ENCODE measurements around the gene FYN. TPM values are rescaled to one million over a fixed set of nuclear protein-coding genes. Genes with fewer than 3 reads are reported as not detected.

FYN gene
- total RNA-seq, 4 donors from 2014 or later, result 108 to 281 (median 186) TPM

DNA sequence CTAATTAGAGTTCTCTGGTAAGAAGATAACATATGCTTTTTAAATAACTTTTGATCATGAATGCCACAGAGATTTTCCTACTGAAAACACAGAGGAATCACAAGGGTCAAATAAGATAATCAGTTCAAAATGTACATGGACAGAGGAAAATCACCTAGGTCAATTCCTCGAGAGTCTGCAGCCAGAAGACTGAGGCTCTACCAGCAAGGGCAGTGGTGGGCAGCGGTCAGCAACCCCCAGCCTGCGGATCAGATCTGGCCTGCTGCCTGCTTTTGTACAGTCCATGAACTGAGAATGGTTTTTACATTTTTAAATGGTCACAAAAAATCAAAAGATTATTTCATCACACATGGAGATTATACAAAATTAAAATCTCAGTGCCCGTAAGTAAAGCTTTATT lies 79.0 kb downstream of the FYN start:
- TF ChIP-seq, protein P1, sequence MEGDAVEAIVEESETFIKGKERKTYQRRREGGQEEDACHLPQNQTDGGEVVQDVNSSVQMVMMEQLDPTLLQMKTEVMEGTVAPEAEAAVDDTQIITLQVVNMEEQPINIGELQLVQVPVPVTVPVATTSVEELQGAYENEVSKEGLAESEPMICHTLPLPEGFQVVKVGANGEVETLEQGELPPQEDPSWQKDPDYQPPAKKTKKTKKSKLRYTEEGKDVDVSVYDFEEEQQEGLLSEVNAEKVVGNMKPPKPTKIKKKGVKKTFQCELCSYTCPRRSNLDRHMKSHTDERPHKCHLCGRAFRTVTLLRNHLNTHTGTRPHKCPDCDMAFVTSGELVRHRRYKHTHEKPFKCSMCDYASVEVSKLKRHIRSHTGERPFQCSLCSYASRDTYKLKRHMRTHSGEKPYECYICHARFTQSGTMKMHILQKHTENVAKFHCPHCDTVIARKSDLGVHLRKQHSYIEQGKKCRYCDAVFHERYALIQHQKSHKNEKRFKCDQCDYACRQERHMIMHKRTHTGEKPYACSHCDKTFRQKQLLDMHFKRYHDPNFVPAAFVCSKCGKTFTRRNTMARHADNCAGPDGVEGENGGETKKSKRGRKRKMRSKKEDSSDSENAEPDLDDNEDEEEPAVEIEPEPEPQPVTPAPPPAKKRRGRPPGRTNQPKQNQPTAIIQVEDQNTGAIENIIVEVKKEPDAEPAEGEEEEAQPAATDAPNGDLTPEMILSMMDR (IDR thresholded peaks at IDR 0.05), result no peak
- no peak for ATAC-seq (ENCODE audit: low FRiP score)
- DNase-seq (ENCODE audit: low spot score), result no peak

DNA sequence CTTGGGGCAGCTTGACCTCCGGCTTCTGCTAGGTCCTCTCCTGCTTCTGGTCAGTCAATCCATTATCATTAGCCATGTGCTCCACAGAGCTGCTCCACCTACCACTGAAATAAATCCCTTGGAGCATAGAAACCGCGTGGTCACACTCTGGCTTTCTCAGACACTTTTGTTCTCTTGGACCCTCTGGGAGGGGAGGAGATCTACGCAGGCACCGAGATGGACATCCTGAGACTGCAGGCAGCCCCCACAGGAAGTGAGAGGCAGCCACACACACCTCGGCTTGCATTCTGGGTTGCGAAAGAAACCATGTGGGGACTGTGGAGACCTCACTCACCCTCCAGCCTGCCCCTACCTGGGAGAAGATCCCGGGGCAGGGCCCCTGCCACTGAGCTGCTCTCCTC lies 79.5 kb downstream of the FYN start:
- no peak for DNase-seq (ENCODE audit: low spot score)
- ATAC-seq (ENCODE audit: low FRiP score), result no peak
- TF ChIP-seq, protein P1 (IDR thresholded peaks at IDR 0.05), result no peak

- TF ChIP-seq, protein P1 (IDR thresholded peaks at IDR 0.05), result no peak
- DNase-seq (ENCODE audit: low spot score) (no peak), ATAC-seq (ENCODE audit: low FRiP score) (no peak)
These were observed 80.1 kb downstream of the FYN start for GRCh38 chr6:111792914-111793700.

GRCh38 chr6:111792241-111792640 lies 81.0 kb downstream of the FYN start:
- DNase-seq (ENCODE audit: low spot score) (no peak), ATAC-seq (ENCODE audit: low FRiP score) (no peak)
- TF ChIP-seq, protein P1 (IDR thresholded peaks at IDR 0.05), result no peak

DNA sequence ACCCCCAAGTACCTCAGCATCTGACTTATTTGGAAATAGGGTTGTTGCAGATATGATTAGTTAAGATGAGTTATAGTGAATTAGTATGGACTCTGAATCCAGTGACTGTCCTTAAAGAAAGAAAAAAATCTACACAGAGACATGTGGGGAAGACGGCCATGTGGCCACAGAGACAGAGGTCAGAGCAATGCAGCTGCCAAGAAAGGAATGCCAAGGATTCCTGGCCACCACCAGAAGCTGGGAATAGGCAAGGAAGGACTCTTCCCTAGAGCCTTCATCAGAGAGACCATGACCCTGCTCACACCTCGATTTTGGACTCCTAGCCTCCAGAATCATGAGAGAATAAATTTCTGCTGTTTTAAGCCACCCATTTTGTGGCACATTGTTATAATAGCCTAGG lies 81.8 kb downstream of the FYN start:
- ATAC-seq (ENCODE audit: low FRiP score) (no peak), DNase-seq (ENCODE audit: low spot score) (no peak)
- TF ChIP-seq, protein P1 (IDR thresholded peaks at IDR 0.05), result no peak

DNA sequence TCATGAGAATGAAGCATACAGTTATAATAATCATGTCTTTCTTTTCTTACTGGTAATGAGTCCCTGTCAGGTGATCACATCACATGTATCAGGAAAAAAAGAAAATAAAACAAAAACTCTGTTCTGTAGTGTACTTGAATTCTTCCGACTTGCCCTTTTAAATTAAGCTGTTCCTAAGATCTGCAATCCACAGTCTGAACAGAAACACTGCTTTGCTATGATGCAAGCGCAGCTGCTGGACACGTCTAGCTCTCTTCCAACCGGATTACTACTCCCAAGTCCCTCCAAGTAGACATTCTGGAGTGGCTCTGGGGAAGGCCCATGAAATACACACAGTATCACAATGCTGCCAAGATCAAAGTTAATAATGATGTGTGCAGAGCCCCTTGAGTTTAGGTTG lies 83.7 kb downstream of the FYN start:
- no peak for DNase-seq (ENCODE audit: low spot score)
- TF ChIP-seq, protein P1 (IDR thresholded peaks at IDR 0.05), result no peak
- peak; percentile 83 for ATAC-seq (ENCODE audit: low FRiP score)
